ENCODE data around the gene CDK18.

The CDK18 gene

DNA sequence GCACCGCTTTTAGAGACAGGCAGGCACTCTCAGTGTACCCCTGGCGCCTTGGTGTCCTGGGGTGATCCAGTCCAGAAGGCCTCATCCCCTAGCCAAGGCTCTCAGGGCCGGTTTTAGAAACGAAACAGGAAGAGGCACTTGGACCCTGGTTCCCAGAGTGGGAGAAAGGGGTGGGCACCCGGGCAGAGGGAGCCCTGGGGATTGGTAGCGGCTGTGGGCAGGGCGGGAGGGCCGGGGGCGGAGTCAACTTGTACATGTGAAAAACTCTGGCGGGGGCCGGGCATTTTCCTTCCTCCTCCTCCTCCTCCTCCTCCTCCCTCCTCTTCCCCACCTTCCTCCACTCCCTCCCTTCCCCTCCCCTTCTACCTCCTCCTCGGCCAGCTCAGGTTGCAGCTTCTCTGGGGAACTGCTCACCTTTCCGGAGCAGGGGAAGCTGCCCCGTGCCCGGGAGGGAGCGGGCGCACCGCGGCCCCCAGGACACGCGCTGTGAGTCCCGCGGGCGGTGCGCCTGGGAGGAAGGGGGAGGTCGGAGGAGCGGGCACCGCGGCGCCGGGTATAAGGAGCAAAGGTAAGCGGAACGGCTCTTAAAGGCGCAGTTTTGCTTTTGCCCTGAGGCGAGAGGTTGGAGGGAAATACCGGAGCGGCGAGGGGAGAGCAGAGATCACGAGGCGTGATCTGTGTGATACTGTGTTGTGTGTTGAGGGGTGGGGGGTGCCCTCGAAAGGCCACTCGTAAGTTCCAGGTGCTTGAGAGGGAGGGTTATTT, at the start of gene CDK18:
CDK18 (plus strand) TSS at position 359 of the 765 bp plus-strand sequence. CDS start 18,499 bp downstream, outside the sequence.
- no peak for TF ChIP-seq ZNF274 (IDR thresholded peaks at IDR 0.05; ENCODE audit: low read depth, low read length)
- peak within 1 kb of the TSS; percentile 33 for H3K4me3 ChIP-seq (ENCODE audit: low read length)

DNA sequence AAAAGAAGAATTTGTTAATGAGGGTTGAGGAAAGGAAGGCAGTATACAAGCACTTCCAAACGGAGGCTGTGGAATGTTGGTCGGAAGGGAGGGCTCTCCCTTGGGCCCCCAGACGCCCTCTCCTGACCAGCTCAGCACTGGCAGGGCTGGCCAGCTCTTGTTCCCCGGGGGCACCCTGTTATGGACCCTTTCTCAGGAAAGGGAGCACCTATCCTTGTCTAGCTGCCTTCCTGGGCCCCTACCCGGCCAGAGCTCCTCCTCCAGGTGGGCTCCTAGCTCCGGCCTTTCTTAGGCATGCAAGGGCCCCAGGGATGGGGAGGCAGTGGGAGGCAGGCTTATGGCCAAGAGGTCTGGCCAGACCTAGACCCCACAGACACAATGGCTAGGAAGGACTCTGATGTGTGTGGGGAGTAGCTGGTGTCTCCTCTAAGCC, 49.5 kb upstream of the CDK18 start:
- no peak overlapping the region for H3K4me3 ChIP-seq (ENCODE audit: low read length)
- no peak for TF ChIP-seq ZNF274 (IDR thresholded peaks at IDR 0.05; ENCODE audit: low read depth, low read length)

DNA sequence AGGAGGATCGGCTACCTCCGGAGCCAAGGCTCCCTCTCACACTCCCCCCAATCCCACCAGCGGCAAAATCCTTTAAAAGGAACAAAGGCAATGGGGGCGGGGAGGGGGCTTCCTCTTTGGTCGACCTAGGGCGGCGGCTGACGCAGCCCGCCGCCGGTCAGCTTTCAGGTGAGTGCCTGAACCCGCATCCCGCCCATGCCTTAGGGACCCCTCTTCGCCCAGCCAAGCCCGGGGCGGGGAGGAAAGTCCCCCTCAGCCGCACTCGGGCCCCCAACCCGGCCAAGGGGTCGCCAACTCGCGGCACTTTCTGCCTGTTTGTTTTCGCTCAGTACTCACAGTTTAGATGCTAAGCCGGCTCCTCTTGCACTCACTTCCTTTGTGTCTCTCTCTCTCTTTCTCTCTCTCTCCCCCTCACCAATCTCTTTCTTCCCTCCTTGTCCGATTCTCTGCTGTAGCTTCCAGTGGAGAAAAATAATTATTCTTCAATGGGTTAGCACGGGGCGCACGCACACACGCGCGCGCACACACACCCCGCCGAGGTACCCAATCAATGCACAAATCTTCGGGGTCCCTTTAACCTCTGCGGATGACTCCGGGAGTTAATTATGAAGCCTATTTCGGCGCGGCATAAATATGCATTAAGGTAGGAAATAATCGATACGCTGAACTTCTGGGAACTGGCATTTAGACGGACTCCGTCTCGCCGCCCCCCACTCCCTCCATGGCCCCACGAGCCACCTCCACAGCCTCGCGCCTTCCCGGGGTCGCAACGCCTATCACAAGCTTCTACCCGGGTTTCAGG, 48.7 kb upstream of the CDK18 start, which contains the start of gene BLACAT1:
BLACAT1 (minus strand) TSS at position 465 of the 802 bp plus-strand sequence.
- no peak within 1 kb of the TSS for H3K4me3 ChIP-seq (ENCODE audit: low read length)
- TF ChIP-seq ZNF274 (IDR thresholded peaks at IDR 0.05; ENCODE audit: low read depth, low read length), result no peak

DNA sequence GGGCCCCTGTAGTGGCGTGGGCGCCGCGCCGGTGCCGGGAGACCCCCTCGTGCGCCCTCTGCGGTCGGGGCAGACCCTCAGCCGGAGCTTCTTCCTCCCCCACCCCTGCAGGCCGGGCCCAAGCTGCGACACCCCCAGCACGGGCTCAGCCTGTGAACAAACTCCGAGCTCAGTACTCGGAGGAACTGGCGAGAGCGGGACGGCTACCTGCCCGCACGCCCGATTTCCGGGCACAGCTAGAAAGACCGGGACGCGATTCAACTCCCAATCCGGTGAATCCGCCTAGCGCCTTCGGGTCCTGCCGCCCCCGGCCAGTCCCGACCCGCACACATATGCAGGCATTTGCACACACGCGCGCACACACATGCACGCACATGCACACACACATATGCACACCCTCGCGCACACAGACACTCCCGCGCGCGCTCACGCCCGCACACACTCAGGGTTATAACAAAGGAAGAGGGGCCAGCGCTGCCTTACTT, 48.0 kb upstream of the CDK18 start:
- TF ChIP-seq ZNF274 (IDR thresholded peaks at IDR 0.05; ENCODE audit: low read depth, low read length), result no peak
- no peak overlapping the region for H3K4me3 ChIP-seq (ENCODE audit: low read length)

DNA sequence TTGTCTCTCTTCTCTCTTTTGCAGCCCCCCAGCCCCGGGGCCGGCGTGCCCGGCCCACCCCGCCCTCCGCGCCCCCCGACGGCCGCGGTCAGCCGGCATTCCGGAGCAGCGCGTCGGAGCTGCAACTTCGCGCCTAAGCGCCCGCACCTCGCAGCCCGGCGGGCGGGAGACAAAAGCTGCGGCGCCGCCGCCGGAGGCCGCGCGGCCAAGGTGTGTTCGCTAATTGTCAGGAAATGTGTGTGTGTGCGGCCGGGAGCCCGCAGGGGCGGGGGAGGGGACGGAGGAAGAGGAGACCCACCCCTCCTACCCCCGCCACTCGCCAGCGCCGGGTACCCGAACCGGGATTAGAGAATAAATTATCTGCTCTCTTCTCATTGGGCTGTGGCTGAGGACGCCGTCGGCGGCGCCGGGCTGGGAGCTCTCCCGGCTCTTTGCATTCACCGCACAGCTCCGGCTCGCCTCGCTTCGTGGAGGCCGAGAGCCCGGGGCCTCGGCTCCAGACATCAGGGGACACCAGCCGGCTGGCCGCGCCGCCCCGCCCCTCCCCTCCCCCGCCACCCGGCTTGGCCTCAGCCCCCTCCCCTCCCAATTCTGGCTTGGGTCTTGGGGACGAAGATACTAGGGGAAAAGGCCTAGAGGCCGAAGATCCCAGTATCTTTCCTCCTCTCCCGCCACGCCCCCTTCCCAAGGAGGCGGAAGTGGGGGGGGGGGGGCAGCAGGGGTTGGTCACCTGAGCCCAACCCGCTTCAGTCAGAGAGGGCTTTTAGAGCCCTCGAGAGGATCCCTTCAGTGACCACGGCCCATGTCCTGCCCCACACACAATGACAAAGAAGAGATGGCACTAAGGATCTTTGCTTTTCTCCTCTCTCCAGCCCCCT, 47.4 kb upstream of the CDK18 start:
- TF ChIP-seq ZNF274 (IDR thresholded peaks at IDR 0.05; ENCODE audit: low read depth, low read length), result no peak
- H3K4me3 ChIP-seq (ENCODE audit: low read length), result no peak overlapping the region

DNA sequence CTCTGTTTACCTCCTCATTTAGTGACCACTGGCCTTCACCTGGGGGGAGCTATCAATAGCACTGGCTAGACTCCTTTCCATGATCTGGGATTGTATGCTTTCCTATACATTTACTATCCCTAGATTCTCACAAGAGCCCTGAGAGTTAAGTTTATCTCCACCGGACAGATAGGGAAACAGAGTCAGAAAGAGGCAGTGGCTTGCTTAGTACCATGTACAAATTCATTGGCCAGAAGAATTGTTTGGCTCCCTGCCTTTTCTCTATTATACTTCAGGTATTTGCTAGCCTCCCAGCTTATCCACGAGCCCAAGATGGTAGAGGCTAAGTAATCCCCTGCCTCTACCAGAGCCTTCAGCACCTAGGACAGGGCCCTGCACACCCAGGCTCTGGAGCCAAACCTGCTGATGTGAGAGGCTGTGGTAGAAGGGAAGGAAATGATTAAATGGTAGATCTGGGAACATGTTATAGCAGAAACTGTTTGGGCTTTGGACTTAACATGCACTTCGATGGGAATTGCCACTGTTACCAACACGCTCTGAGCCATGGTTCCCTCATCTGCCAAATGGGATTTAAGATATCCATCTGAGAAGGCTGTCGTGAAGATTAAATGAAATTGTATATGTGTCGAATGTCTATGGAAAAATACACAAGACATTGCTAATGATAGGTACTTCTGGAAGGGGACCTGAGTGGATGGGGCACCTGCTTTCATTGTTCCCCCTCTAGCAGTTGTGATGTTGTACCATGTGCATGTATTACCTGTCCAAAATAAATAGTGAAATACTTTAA, 45.5 kb upstream of the CDK18 start:
- no peak overlapping the region for H3K4me3 ChIP-seq (ENCODE audit: low read length)
- no peak for TF ChIP-seq ZNF274 (IDR thresholded peaks at IDR 0.05; ENCODE audit: low read depth, low read length)

DNA sequence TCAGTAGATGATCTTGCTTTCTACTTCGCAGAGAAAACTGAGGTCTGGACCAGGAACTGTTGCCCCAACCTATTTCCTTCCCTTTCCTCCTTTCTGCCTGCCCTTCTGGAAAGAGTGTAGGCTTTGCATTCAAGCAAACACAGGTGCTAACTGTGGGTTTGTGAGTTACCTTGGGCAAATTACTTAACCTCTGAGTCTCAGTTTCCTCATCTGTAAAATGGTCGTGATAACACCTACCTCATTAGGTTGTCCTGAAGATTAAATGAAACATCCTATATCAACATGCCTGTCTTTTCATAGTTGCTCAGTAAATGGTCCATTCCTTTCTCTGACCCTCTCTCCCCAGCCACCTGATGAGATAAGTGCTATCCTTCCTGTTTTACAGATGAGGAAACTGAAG, 39.1 kb upstream of the CDK18 start:
- TF ChIP-seq ZNF274 (IDR thresholded peaks at IDR 0.05; ENCODE audit: low read depth, low read length), result no peak
- H3K4me3 ChIP-seq (ENCODE audit: low read length), result no peak overlapping the region

DNA sequence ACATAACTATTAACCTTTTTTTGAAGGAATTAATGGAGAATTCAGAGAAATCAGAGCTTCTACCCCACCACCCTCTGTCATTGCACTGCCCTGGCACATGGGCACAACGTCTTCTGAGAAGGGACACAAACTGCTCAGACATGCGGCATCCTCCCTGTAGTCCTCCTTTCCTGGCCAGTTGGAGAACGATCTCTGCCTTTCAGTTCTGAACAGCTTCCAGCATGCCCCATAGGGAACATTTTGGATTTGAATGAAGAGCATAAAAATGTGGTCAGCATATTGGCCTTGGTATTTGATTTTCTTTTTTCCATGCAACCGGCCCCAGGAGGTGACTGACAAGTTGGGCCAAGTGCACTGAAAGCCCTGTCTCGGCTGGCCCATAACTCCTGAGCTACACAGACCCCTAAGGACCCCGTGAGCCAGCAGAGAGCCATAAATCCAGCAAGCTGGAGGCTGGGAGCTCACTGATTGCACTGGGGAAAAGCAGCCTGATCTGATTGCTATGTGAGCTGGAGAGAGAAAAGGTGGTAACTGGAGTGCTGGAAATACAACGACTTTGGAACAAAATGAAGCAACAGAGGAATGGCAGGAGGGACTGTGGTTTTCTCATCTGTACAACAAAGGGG, 37.8 kb upstream of the CDK18 start:
- no peak for TF ChIP-seq ZNF274 (IDR thresholded peaks at IDR 0.05; ENCODE audit: low read depth, low read length)
- H3K4me3 ChIP-seq (ENCODE audit: low read length), result no peak overlapping the region

DNA sequence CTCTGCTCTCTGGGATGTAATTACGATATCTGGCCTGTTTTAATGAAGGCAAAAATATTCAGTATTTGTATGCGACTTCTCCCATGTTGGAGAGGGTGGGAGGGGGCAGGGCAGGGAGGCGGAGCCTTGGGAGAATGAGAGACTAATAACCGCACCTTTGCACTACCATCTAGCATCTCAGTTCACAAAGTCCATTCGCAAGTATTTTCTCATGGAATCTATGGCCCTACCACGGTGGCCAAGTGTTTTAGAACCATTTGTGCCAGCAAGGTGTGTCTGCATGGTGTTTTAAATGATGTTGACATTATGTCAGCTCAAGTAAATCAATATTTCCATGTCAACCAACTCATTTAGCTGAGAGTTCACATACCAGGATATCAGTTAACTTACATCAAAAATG, 34.3 kb upstream of the CDK18 start:
- no peak for TF ChIP-seq ZNF274 (IDR thresholded peaks at IDR 0.05; ENCODE audit: low read depth, low read length)

DNA sequence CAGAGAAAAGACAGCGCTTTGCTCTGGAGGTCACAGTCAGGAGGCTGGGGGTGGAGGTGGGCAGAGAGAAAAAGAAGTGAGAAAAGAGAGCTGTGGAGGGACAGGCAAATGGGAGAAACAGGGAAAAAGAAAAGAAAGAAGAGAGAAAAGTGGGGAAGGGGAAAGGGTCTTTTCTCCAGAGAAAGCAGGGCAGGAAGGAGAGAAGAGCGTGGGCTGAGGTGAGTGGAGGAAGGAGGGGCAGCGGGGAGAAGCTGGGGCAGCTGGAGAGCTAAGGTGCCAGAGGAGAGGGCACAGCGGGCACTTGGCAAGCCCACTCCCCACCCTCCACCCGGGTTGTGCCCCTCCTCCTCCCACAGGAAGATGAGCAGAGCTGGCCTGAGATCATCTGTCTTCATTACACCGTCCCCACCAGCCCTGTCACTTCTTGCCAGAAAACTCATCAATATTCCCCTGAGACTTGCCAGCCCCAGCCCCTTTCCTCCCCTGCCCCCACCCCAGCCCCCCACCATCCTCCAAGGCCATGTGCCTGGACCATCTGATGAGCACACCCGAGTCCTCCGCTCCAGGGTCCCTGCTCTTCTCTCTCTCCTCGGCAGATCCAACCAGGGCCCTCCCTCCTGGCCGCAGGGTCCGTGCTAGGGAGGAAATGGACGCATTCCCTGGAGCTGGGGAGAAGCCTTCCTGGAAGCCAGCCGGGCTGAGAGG, 31.6 kb upstream of the CDK18 start:
- no peak overlapping the region for H3K4me3 ChIP-seq (ENCODE audit: low read length)
- no peak for TF ChIP-seq ZNF274 (IDR thresholded peaks at IDR 0.05; ENCODE audit: low read depth, low read length)

More for the DNA sequence above, 34.3 kb upstream of the CDK18 start:
- no peak overlapping the region for H3K4me3 ChIP-seq (ENCODE audit: low read length)

DNA sequence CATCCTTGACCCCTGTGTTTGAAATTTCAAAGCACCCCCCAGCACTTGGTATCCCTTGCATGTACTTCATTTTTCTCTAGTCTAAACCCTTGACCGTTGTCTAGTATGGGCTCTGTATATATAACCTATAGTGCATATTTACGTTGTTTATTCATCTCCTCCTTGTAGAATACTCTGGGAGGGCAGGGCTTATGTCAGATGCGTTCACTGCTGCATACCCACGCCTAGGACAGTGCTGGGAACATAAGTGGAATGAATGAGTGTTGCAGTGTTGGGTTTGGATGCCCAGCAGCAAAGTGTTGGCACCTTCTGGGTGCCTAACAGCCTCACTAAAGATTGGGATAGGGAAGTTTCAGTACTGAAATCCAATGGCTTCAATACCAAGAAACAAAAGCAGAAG, 31.0 kb upstream of the CDK18 start:
- H3K4me3 ChIP-seq (ENCODE audit: low read length), result no peak overlapping the region
- no peak for TF ChIP-seq ZNF274 (IDR thresholded peaks at IDR 0.05; ENCODE audit: low read depth, low read length)

DNA sequence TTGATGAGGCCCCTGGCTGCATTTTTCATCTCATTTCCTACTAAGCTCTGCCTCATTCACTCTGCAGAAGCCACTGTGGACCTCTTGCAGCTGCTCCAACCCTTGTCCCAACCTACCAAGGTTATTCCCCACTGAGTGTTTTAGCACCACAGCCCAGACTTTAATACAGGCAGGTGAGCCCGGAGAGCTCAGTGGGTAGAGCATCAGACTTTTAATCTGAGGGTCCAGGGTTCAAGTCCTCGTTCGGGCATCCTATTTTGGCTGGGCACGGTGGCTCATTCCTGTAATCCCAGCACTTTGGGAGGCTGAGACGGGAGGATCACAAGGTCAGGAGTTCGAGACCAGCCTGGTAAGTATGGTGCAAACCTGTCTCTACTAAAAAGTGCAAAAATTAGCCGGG, 30.5 kb upstream of the CDK18 start:
- TF ChIP-seq ZNF274 (IDR thresholded peaks at IDR 0.05; ENCODE audit: low read depth, low read length), result no peak
- no peak overlapping the region for H3K4me3 ChIP-seq (ENCODE audit: low read length)

Data from GM08714 (cell line).